H1 (cell line): ENCODE measurements around the gene PEX1. TPM values are rescaled to one million over a fixed set of nuclear protein-coding genes. Genes with fewer than 3 reads are reported as not detected.

Experiments used
- CTCF ChIA-PET: fragments of 300-600 bp; sonication (Branson Sonifier 250); formaldehyde crosslinking; loops from one replicate; lab custom pipeline; 2021; ENCODE audit not compliant: partially characterized antibody; lab: Charles Lee
- POLR2A ChIA-PET: fragments of 300-600 bp; sonication (Branson Sonifier 250); formaldehyde crosslinking; loops from one replicate; lab custom pipeline; 2021; ENCODE audit warnings: inconsistent platforms; ENCODE audit not compliant: partially characterized antibody; lab: Charles Lee
- DNase-seq, 2 experiments: peaks; one replicate each; pipeline versions ENCODE4 v3.0.0 to v3.0.0-alpha.2; 2010 to 2022; ENCODE audit warnings: low spot score in 2 of 2, low read depth in 1 of 2, mixed read lengths in 1 of 2
- FAIRE-seq: peaks from 2 replicates; lab custom pipeline; 2011; peaks lifted over from hg19 to GRCh38; lab: Jason Lieb, UNC
- H2AFZ ChIP-seq: 2 replicates; pipeline ENCODE4 v1.8.1; 2012; ENCODE audit warnings: low read length, inconsistent platforms
- H2AK5ac ChIP-seq: 2 replicates; pipeline ENCODE4 v1.6.1; 2013; ENCODE audit warnings: low read depth, low read length
- H2BK120ac ChIP-seq: replicated peaks from 2 replicates; pipeline ENCODE3; 2013; ENCODE audit warnings: low read depth, low read length, inconsistent platforms
- H2BK12ac ChIP-seq: 2 replicates; pipeline ENCODE4 v1.6.1; 2013; ENCODE audit warnings: low read depth, low read length
- H2BK15ac ChIP-seq: 2 replicates; pipeline ENCODE4 v1.6.1; 2013; ENCODE audit warnings: low read length
- H2BK20ac ChIP-seq: 2 replicates; pipeline ENCODE4 v1.6.1; 2013; ENCODE audit warnings: low read length
- H2BK5ac ChIP-seq: 2 replicates; pipeline ENCODE4 v1.6.1; 2013; ENCODE audit warnings: low read depth, low read length
- H3K14ac ChIP-seq: 2 replicates; pipeline ENCODE4 v1.6.1; 2013; ENCODE audit warnings: inconsistent platforms; ENCODE audit not compliant: insufficient read length
- H3K18ac ChIP-seq: 2 replicates; pipeline ENCODE4 v1.6.1; 2013; ENCODE audit warnings: low read length; ENCODE audit errors: extremely low read depth
- H3K23ac ChIP-seq: 2 replicates; pipeline ENCODE4 v1.6.1; 2013; ENCODE audit warnings: inconsistent platforms; ENCODE audit not compliant: insufficient read length
- H3K23me2 ChIP-seq: 2 replicates; pipeline ENCODE4 v1.6.1; 2013; ENCODE audit warnings: low read depth, low read length
- H3K27ac ChIP-seq: 2 replicates; pipeline ENCODE4 v1.6.1; 2011; ENCODE audit warnings: low read depth, low read length, inconsistent platforms
- H3K27me3 ChIP-seq, 4 experiments: replicated peaks in 1 of 4; 1 replicate in 1 of 4; 2 replicates in 3 of 4; pipeline versions ENCODE4 v1.6.1 to v1.8.1; 2011 to 2013; ENCODE audit warnings: low read length in 3 of 4, mild to moderate bottlenecking in 3 of 4, inconsistent platforms in 2 of 4, mixed read lengths in 2 of 4, moderate library complexity in 1 of 4; ENCODE audit not compliant: control insufficient read depth in 3 of 4, insufficient read depth in 3 of 4; ENCODE audit errors: extremely low read depth in 1 of 4
- H3K36me3 ChIP-seq, 4 experiments: 2 replicates each; pipeline versions ENCODE4 v1.6.1 to v1.8.1; 2011 to 2013; ENCODE audit warnings: mild to moderate bottlenecking in 4 of 4, low read length in 3 of 4, moderate library complexity in 2 of 4, control low read depth in 1 of 4, inconsistent platforms in 1 of 4; ENCODE audit not compliant: insufficient read depth in 4 of 4, control insufficient read depth in 2 of 4
- H3K4ac ChIP-seq: replicated peaks from 2 replicates; pipeline ENCODE3; 2013; ENCODE audit warnings: low read length, low read depth, mixed read lengths, inconsistent platforms; ENCODE audit not compliant: insufficient read length
- H3K4me1 ChIP-seq, 4 experiments: replicated peaks in 1 of 4; 1 replicate in 1 of 4; 2 replicates in 3 of 4; pipeline versions ENCODE4 v1.6.1 to v1.8.1; 2011 to 2013; ENCODE audit warnings: low read length in 3 of 4, inconsistent platforms in 2 of 4, mixed read lengths in 1 of 4; ENCODE audit not compliant: insufficient read depth in 4 of 4, control insufficient read depth in 3 of 4
- H3K4me2 ChIP-seq, 2 experiments: 2 replicates each; pipeline versions ENCODE4 v1.6.1 to v1.8.1; 2011 to 2013; ENCODE audit warnings: low read depth in 2 of 2, low read length in 2 of 2, control low read depth in 1 of 2, inconsistent platforms in 1 of 2, mild to moderate bottlenecking in 1 of 2; ENCODE audit not compliant: insufficient read depth in 1 of 2
- H3K4me3 ChIP-seq, 4 experiments: fragments of 200-600, 300-600 bp in 1 of 4; sonication (generic), shearing (Covaris generic), sonication (Bioruptor Twin) in 1 of 4; 2 replicates each; pipeline versions ENCODE4 v1.5.1 to v1.8.1; 2011 to 2016; ENCODE audit warnings: low read length in 4 of 4, low read depth in 3 of 4, control low read depth in 2 of 4, inconsistent platforms in 2 of 4, mild to moderate bottlenecking in 2 of 4, mixed read lengths in 1 of 4, moderate library complexity in 1 of 4; ENCODE audit not compliant: insufficient read depth in 2 of 4; ENCODE audit errors: extremely low read depth in 1 of 4
- H3K56ac ChIP-seq: replicated peaks from 2 replicates; pipeline ENCODE3; 2013; ENCODE audit warnings: low read depth, mild to moderate bottlenecking, mixed read lengths, low read length, inconsistent platforms; ENCODE audit not compliant: insufficient read length
- H3K79me1 ChIP-seq: 2 replicates; pipeline ENCODE4 v1.6.1; 2013; ENCODE audit warnings: low read depth, low read length, control low read depth
- H3K79me2 ChIP-seq, 2 experiments: 2 replicates each; pipeline versions ENCODE4 v1.6.1 to v1.8.1; 2012 to 2013; ENCODE audit warnings: low read length in 2 of 2, mild to moderate bottlenecking in 2 of 2, inconsistent platforms in 1 of 2; ENCODE audit not compliant: insufficient read depth in 2 of 2, control insufficient read depth in 1 of 2
- H3K9ac ChIP-seq, 4 experiments: replicated peaks in 1 of 4; 1 replicate in 1 of 4; 2 replicates in 3 of 4; pipeline versions ENCODE4 v1.6.1 to v1.8.1; 2011 to 2013; ENCODE audit warnings: low read depth in 3 of 4, low read length in 3 of 4, control low read depth in 2 of 4, mild to moderate bottlenecking in 2 of 4, moderate library complexity in 2 of 4, inconsistent platforms in 1 of 4; ENCODE audit errors: extremely low read depth in 1 of 4
- H3K9me3 ChIP-seq, 2 experiments: 2 replicates each; pipeline versions ENCODE4 v1.6.1 to v1.8.1; 2012 to 2013; ENCODE audit warnings: mild to moderate bottlenecking in 2 of 2, moderate library complexity in 2 of 2, control low read depth in 1 of 2, inconsistent platforms in 1 of 2, low read depth in 1 of 2, low read length in 1 of 2, mixed read lengths in 1 of 2; ENCODE audit not compliant: insufficient read depth in 2 of 2
- H4K20me1 ChIP-seq, 2 experiments: replicated peaks in 1 of 2; 2 replicates each; pipeline versions ENCODE3 to v1.8.1; 2011 to 2013; ENCODE audit warnings: inconsistent platforms in 2 of 2, low read length in 2 of 2, mild to moderate bottlenecking in 1 of 2; ENCODE audit not compliant: insufficient read depth in 2 of 2, control insufficient read depth in 1 of 2
- H4K5ac ChIP-seq: 2 replicates; pipeline ENCODE4 v1.6.1; 2013; ENCODE audit warnings: low read length, low read depth, mixed read lengths, inconsistent platforms; ENCODE audit not compliant: insufficient read length
- H4K8ac ChIP-seq: 2 replicates; pipeline ENCODE4 v1.8.0; 2013; ENCODE audit warnings: mild to moderate bottlenecking, moderate library complexity, low read length, inconsistent platforms; ENCODE audit not compliant: insufficient read depth; ENCODE audit errors: extremely low read depth
- H4K91ac ChIP-seq: replicated peaks from 2 replicates; pipeline ENCODE3; 2013; ENCODE audit warnings: low read length, mixed read lengths, inconsistent platforms; ENCODE audit not compliant: insufficient read length
- SRF ChIP-seq: IDR thresholded peaks from 2 replicates; pipeline ENCODE4 v1.6.1; 2011; ENCODE audit warnings: mild to moderate bottlenecking, low read depth, low read length, moderate library complexity
- WGBS, 2 experiments: shearing (Covaris generic) in 1 of 2; methylation state at CpG; one replicate each; pipeline versions ENCODE4 v1.1.6 to v1.1.7; 2013 to 2015; ENCODE audit warnings: low lambda C conversion rate in 2 of 2, mixed read lengths in 2 of 2, inconsistent platforms in 1 of 2, low coverage in 1 of 2, missing lambda C conversion rate in 1 of 2; ENCODE audit not compliant: insufficient replicate concordance in 2 of 2, insufficient coverage in 1 of 2, insufficient read length in 1 of 2; ENCODE audit errors: extremely low coverage in 1 of 2, missing lambda C conversion rate in 1 of 2; 5-methylcytosine and 5-hydroxymethylcytosine counted together
- polyA plus RNA-seq, 7 experiments: library from polyadenylated mRNA; depleted of rRNA in 3 of 7; stranded (reverse) in 5 of 7; unstranded in 2 of 7; fragments of >200 nt in 5 of 7; fragments of 200-250 nt in 2 of 7; gene quantifications; 1 replicate in 5 of 7; 2 replicates in 1 of 7; 4 replicates in 1 of 7; pipeline versions ENCODE4 v1.2.1 to v1.2.3, GENCODE V29; 2011 to 2013; ENCODE audit warnings: missing spikeins in 2 of 7, mixed read lengths in 2 of 7
- total RNA-seq: library from RNA; stranded (reverse); fragmentation: NEBNext Ultra II Directional; extraction: Animal tissue kit (Norgen Biotek cat#: 25700); gene quantifications from 2 replicates; pipeline ENCODE4 v1.2.1, GENCODE V29; 2021

PEX1 gene
- total and polyA plus RNA-seq, 2 of the 8 experiments (the other 6 are each of a cell fraction or from before 2014, with no cell fraction given): 16.4 to 23.9 TPM

DNA sequence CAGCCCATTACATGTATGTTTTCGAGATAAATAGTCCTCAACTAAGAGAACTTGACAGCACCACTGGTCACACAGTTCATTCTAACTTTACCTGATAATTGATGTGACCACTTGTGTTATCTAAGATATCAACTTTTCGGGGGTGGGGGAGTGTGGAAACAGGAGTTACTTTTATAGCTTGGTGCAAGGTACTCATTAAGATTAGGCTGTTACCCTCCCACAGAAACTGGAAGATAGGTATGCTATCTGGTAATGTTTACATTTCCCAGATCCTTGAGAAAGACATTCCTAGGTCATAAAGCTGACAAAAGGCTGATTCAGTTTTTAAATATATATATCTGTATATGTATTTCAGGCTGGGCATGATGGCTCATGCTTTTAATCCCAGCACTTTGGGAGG, 61.6 kb downstream of the PEX1 start:
- Histone ChIP-seq H2BK120ac (no peak overlapping the region), H3K4ac (no peak overlapping the region), H3K9me3 (peaks cover 4 to 8% of the 10 kb centered on the region in 2 experiments; a peak in 3 of 4 replicates), H2BK15ac (no peak overlapping the region), H4K91ac (no peak overlapping the region), H3K4me2 (no peak overlapping the region), H2AFZ (no peak overlapping the region), H3K27ac (no peak overlapping the region), H3K27me3 (no peaks in the 10 kb centered on the region), H2BK12ac (no peak overlapping the region), H3K36me3 (peaks cover 0 to 2% (median 0%) of the 10 kb centered on the region in 4 experiments; a peak in 1 of 8 replicates), H3K23me2 (no peaks in the 10 kb centered on the region), H3K56ac (no peak overlapping the region), H2BK20ac (no peak overlapping the region), H3K18ac (no peak overlapping the region), H3K14ac (no peak overlapping the region), H3K4me1 (no peaks in the 10 kb centered on the region), H4K20me1 (no peaks in the 10 kb centered on the region), H3K4me3 (no peak overlapping the region), H3K79me1 (no peaks in the 10 kb centered on the region), H3K23ac (no peak overlapping the region), H4K8ac (no peak overlapping the region), H2BK5ac (no peak overlapping the region), H3K79me2 (no peaks in the 10 kb centered on the region), H2AK5ac (no peak overlapping the region), H4K5ac (no peak overlapping the region), H3K9ac (no peak overlapping the region)
- CTCF ChIA-PET: interaction anchor here (1.0 kb wide), 1 partner anchor 42 kb away, joined by 3 read pairs; no protein-coding TSS in a partner anchor
- POLR2A ChIA-PET: interaction anchor here (1.1 to 1.4 kb wide), 2 partner anchors 15 to 51 kb away, joined by 3 read pairs; no protein-coding TSS in a partner anchor
- no peak for FAIRE-seq
- 95% methylated on average over 2 of the region's 2 CpGs; no CpG with 5 or more reads in 1 of the 2 experiments for WGBS, 2 experiments
- no peak for DNase-seq
- no peak for TF ChIP-seq SRF
